ENCODE measurements around the gene MAP2K2.

The MAP2K2 gene

DNA sequence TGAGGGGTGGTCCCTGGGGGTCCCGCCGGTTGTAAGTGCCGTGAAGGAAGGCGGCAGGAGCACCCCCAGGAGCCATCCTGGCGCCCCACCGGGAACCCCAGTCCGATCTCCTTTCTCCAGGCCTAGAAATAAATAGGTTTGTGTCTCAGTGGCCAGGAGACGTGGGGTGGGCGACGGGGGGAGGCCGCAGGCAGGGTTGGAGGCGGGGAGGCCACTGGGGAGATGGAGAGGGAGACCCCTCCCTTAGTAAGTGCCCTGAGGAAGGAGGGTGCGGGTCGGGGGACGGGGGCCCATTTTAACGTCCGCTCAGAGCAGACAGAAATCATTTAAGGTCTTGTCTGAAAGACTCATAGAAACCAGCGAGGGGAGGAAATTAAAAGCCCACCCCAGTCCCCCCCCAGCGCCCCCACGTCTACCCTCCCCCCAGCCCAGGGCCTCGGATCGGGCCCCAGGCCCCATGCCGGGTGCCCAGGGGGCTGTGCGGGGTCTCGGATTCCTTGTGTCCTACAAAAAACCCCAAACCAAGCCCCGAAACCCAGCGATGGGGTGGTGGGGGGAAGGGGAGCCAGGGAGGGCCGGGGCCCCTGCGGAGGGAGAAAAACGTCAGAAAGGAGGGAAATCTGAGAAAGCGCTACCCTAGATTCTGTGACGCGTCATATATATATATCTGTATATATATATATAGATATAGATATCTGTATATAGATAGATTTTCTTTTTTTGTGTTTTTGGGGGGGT lies 76.8 kb downstream of the MAP2K2 start:
- H2BK15ac ChIP-seq (ENCODE audit: low read length): no peak overlapping the region
- H3K4me1 ChIP-seq (ENCODE audit: control insufficient read depth in 2 of 2, insufficient read depth in 1 of 2, low read depth in 1 of 2, low read length in 2 of 2): no peaks in the 10 kb centered on the region
- whole genome bisulfite sequencing, 2 donors (ENCODE audit: extremely low coverage in 2 of 2, insufficient read length in 2 of 2, insufficient replicate concordance in 1 of 2): no CpG with 5 or more reads among the region's 33 CpGs
- no peak overlapping the region for H3K4ac ChIP-seq (ENCODE audit: low read length)
- no peak for DNase-seq (ENCODE audit: low spot score)
- H3K18ac ChIP-seq (ENCODE audit: low read length): no peak overlapping the region
- H2AFZ ChIP-seq (ENCODE audit: low read length): no peak overlapping the region
- peaks cover 0 to under 1% of the 10 kb centered on the region in 2 donors for H3K9me3 ChIP-seq (replicated peaks in 1 of 2; ENCODE audit: control insufficient read depth in 2 of 2, insufficient read depth in 1 of 2, low read depth in 1 of 2, low read length in 2 of 2)
- no peak overlapping the region for H4K8ac ChIP-seq (ENCODE audit: low read depth, low read length)
- no peak overlapping the region for H4K91ac ChIP-seq (ENCODE audit: low read depth, low read length, poor library complexity)
- no peak overlapping the region for H2BK12ac ChIP-seq (ENCODE audit: low read length)
- peaks cover 11 to 36% of the 10 kb centered on the region in 2 donors for H3K36me3 ChIP-seq (replicated peaks in 1 of 2; ENCODE audit: control insufficient read depth in 2 of 2, insufficient read depth in 2 of 2, low read length in 2 of 2)
- H3K79me1 ChIP-seq (ENCODE audit: low read depth, low read length): peaks cover 7% of the 10 kb centered on the region
- H3K23ac ChIP-seq (ENCODE audit: low read depth, low read length, poor library complexity): no peak overlapping the region
- H3K27ac ChIP-seq (replicated peaks; ENCODE audit: low read length): no peak overlapping the region
- H3K14ac ChIP-seq (ENCODE audit: low read length): no peak overlapping the region
- no peak overlapping the region for H2BK120ac ChIP-seq (ENCODE audit: low read depth, low read length)
- H2BK5ac ChIP-seq (ENCODE audit: low read length): no peak overlapping the region
- H3K4me2 ChIP-seq (ENCODE audit: insufficient read depth, low read length, poor library complexity, severe bottlenecking): no peak overlapping the region
- H2AK5ac ChIP-seq (ENCODE audit: low read depth, low read length): no peak overlapping the region
- H3K27me3 ChIP-seq (ENCODE audit: control insufficient read depth in 3 of 3, insufficient read depth in 3 of 3, low read depth in 1 of 3, low read length in 3 of 3): no peaks in the 10 kb centered on the region
- no peak overlapping the region for H3K9ac ChIP-seq (ENCODE audit: low read depth, low read length, poor library complexity)
- H3K4me3 ChIP-seq (ENCODE audit: low read length in 2 of 2): no peak overlapping the region

DNA sequence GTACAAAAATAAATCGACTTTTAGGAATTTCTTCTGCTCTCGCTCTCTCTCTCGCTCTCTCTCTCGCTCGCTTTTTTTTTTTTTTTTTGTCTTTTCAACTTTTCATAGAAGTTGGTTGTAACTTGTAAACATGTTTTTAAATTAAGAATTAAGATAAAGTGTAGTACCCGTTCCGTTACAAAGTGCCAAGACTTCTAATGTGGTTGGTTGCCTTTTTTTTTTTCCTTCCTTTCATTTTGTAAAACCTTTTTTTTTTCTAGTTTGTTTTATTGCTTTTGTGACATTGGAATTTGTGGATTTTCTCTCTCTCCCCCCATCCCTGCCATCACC lies 77.6 kb downstream of the MAP2K2 start:
- Histone ChIP-seq H3K4me1 (ENCODE audit: control insufficient read depth in 2 of 2, insufficient read depth in 1 of 2, low read depth in 1 of 2, low read length in 2 of 2) (no peaks in the 10 kb centered on the region), H3K4ac (ENCODE audit: low read length) (no peak overlapping the region), H3K9ac (ENCODE audit: low read depth, low read length, poor library complexity) (no peak overlapping the region), H3K4me3 (ENCODE audit: low read length in 2 of 2) (no peak overlapping the region), H3K9me3 (replicated peaks in 1 of 2; ENCODE audit: control insufficient read depth in 2 of 2, insufficient read depth in 1 of 2, low read depth in 1 of 2, low read length in 2 of 2) (peaks cover 0 to 2% of the 10 kb centered on the region in 2 donors), H3K79me1 (ENCODE audit: low read depth, low read length) (peaks cover 7% of the 10 kb centered on the region), H4K91ac (ENCODE audit: low read depth, low read length, poor library complexity) (no peak overlapping the region), H3K23ac (ENCODE audit: low read depth, low read length, poor library complexity) (no peak overlapping the region), H3K27ac (replicated peaks; ENCODE audit: low read length) (no peak overlapping the region), H3K27me3 (ENCODE audit: control insufficient read depth in 3 of 3, insufficient read depth in 3 of 3, low read depth in 1 of 3, low read length in 3 of 3) (no peaks in the 10 kb centered on the region), H4K8ac (ENCODE audit: low read depth, low read length) (no peak overlapping the region), H2BK5ac (ENCODE audit: low read length) (no peak overlapping the region), H3K18ac (ENCODE audit: low read length) (no peak overlapping the region), H2BK15ac (ENCODE audit: low read length) (no peak overlapping the region), H2BK120ac (ENCODE audit: low read depth, low read length) (no peak overlapping the region), H3K14ac (ENCODE audit: low read length) (no peak overlapping the region), H3K36me3 (replicated peaks in 1 of 2; ENCODE audit: control insufficient read depth in 2 of 2, insufficient read depth in 2 of 2, low read length in 2 of 2) (peaks cover 11 to 30% of the 10 kb centered on the region in 2 donors), H2AK5ac (ENCODE audit: low read depth, low read length) (no peak overlapping the region), H2BK12ac (ENCODE audit: low read length) (no peak overlapping the region), H2AFZ (ENCODE audit: low read length) (no peak overlapping the region), H3K4me2 (ENCODE audit: insufficient read depth, low read length, poor library complexity, severe bottlenecking) (no peak overlapping the region)
- DNase-seq (ENCODE audit: low spot score): no peak
- WGBS, 2 donors (ENCODE audit: extremely low coverage in 2 of 2, insufficient read length in 2 of 2, insufficient replicate concordance in 1 of 2): no CpG with 5 or more reads among the region's 7 CpGs

GRCh38 chr19:4045597-4046361 lies 78.1 kb downstream of the MAP2K2 start:
- Histone ChIP-seq H3K4ac (ENCODE audit: low read length) (no peak overlapping the region), H3K23ac (ENCODE audit: low read depth, low read length, poor library complexity) (no peak overlapping the region), H3K79me1 (ENCODE audit: low read depth, low read length) (peaks cover 7% of the 10 kb centered on the region), H4K8ac (ENCODE audit: low read depth, low read length) (no peak overlapping the region), H3K27me3 (ENCODE audit: control insufficient read depth in 3 of 3, insufficient read depth in 3 of 3, low read depth in 1 of 3, low read length in 3 of 3) (no peaks in the 10 kb centered on the region), H2AFZ (ENCODE audit: low read length) (no peak overlapping the region), H3K9me3 (replicated peaks in 1 of 2; ENCODE audit: control insufficient read depth in 2 of 2, insufficient read depth in 1 of 2, low read depth in 1 of 2, low read length in 2 of 2) (peaks cover 0 to 2% of the 10 kb centered on the region in 2 donors), H3K36me3 (replicated peaks in 1 of 2; ENCODE audit: control insufficient read depth in 2 of 2, insufficient read depth in 2 of 2, low read length in 2 of 2) (peaks cover 9 to 28% of the 10 kb centered on the region in 2 donors), H2AK5ac (ENCODE audit: low read depth, low read length) (no peak overlapping the region), H3K9ac (ENCODE audit: low read depth, low read length, poor library complexity) (peak overlapping the region; percentile 4), H3K4me1 (ENCODE audit: control insufficient read depth in 2 of 2, insufficient read depth in 1 of 2, low read depth in 1 of 2, low read length in 2 of 2) (no peaks in the 10 kb centered on the region), H2BK12ac (ENCODE audit: low read length) (no peak overlapping the region), H3K18ac (ENCODE audit: low read length) (no peak overlapping the region), H3K4me3 (ENCODE audit: low read length in 2 of 2) (no peak overlapping the region), H2BK5ac (ENCODE audit: low read length) (no peak overlapping the region), H2BK120ac (ENCODE audit: low read depth, low read length) (no peak overlapping the region), H3K14ac (ENCODE audit: low read length) (no peak overlapping the region), H2BK15ac (ENCODE audit: low read length) (no peak overlapping the region), H3K27ac (replicated peaks; ENCODE audit: low read length) (no peak overlapping the region), H3K4me2 (ENCODE audit: insufficient read depth, low read length, poor library complexity, severe bottlenecking) (no peak overlapping the region), H4K91ac (ENCODE audit: low read depth, low read length, poor library complexity) (no peak overlapping the region)
- no peak for DNase-seq (ENCODE audit: low spot score)
- no CpG with 5 or more reads among the region's 32 CpGs for WGBS, 2 donors (ENCODE audit: extremely low coverage in 2 of 2, insufficient read length in 2 of 2, insufficient replicate concordance in 1 of 2)

- no peak overlapping the region for H2BK15ac ChIP-seq (ENCODE audit: low read length)
- no peak overlapping the region for H3K4me2 ChIP-seq (ENCODE audit: insufficient read depth, low read length, poor library complexity, severe bottlenecking)
- H3K79me1 ChIP-seq (ENCODE audit: low read depth, low read length): peaks cover 7% of the 10 kb centered on the region
- no peak overlapping the region for H3K18ac ChIP-seq (ENCODE audit: low read length)
- peaks cover 8 to 27% of the 10 kb centered on the region in 2 donors for H3K36me3 ChIP-seq (replicated peaks in 1 of 2; ENCODE audit: control insufficient read depth in 2 of 2, insufficient read depth in 2 of 2, low read length in 2 of 2)
- no peak overlapping the region for H4K8ac ChIP-seq (ENCODE audit: low read depth, low read length)
- H3K9ac ChIP-seq (ENCODE audit: low read depth, low read length, poor library complexity): no peak overlapping the region
- H2AK5ac ChIP-seq (ENCODE audit: low read depth, low read length): no peak overlapping the region
- DNase-seq (ENCODE audit: low spot score): no peak
- peak overlapping the region; percentile 56 for H3K14ac ChIP-seq (ENCODE audit: low read length)
- no peak overlapping the region for H3K27ac ChIP-seq (replicated peaks; ENCODE audit: low read length)
- no peak overlapping the region for H3K4ac ChIP-seq (ENCODE audit: low read length)
- no peak overlapping the region for H3K4me3 ChIP-seq (ENCODE audit: low read length in 2 of 2)
- H3K4me1 ChIP-seq (ENCODE audit: control insufficient read depth in 2 of 2, insufficient read depth in 1 of 2, low read depth in 1 of 2, low read length in 2 of 2): no peaks in the 10 kb centered on the region
- H2BK12ac ChIP-seq (ENCODE audit: low read length): no peak overlapping the region
- H2AFZ ChIP-seq (ENCODE audit: low read length): no peak overlapping the region
- H2BK120ac ChIP-seq (ENCODE audit: low read depth, low read length): no peak overlapping the region
- peaks cover 0 to 2% of the 10 kb centered on the region in 2 donors for H3K9me3 ChIP-seq (replicated peaks in 1 of 2; ENCODE audit: control insufficient read depth in 2 of 2, insufficient read depth in 1 of 2, low read depth in 1 of 2, low read length in 2 of 2)
- WGBS, 2 donors (ENCODE audit: extremely low coverage in 2 of 2, insufficient read length in 2 of 2, insufficient replicate concordance in 1 of 2): no CpG with 5 or more reads among the region's 21 CpGs
- no peak overlapping the region for H3K23ac ChIP-seq (ENCODE audit: low read depth, low read length, poor library complexity)
- H2BK5ac ChIP-seq (ENCODE audit: low read length): no peak overlapping the region
- no peaks in the 10 kb centered on the region for H3K27me3 ChIP-seq (ENCODE audit: control insufficient read depth in 3 of 3, insufficient read depth in 3 of 3, low read depth in 1 of 3, low read length in 3 of 3)
- no peak overlapping the region for H4K91ac ChIP-seq (ENCODE audit: low read depth, low read length, poor library complexity)
Observed at GRCh38 chr19:4044990-4045465, 78.9 kb downstream of the MAP2K2 start.

Measured in neuronal stem cell (in vitro differentiated cells).